ENCODE results near the gene KCTD21.

GRCh38 chr11:78170874-78171549 is 17.4 kb downstream of the KCTD21 start:
- TF ChIP-seq POLR2AphosphoS5 (IDR thresholded peaks at IDR 0.05; ENCODE audit: borderline replicate concordance, low read depth, low read length): no peak
- no peak for TF ChIP-seq EZH2 (IDR thresholded peaks at IDR 0.05)
- TF ChIP-seq FOXP2 (optimal IDR thresholded peaks at IDR 0.05; ENCODE audit: control extremely low read depth, extremely low read length, insufficient read depth): no peak
